HG02623 (cell line): ENCODE measurements around the gene RAI1.
A peak's percentile ranks its signal among the peaks of the same experiment; 100 is the strongest.

Source experiments
- ATAC-seq: cut with Tn5 transposase; IDR thresholded peaks from one replicate; pipeline ENCODE4 v1.9.1; 2021; ENCODE audit warnings: moderate library complexity; ENCODE audit not compliant: unreplicated experiment

The RAI1 gene

DNA sequence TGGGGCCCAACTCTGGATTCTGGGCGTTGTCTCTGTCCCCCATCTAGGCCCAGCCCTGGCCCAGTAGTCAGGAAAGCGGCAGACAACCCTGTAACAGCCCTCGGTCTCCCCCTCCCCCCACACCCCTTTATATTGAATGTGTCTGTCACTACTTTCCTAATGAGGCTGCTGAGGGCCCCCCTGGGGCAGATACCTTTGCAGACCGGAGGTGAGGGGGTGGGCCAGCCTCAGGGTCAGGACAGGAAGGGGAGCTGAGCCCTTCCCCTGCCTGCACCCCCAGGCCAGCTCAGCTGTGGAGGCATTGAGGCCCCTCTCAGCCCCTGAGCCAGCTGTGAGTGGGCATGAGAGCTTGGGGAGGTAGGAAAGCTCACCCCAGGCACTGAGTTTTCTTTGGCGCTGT, 17.1 kb downstream of the RAI1 start:
- ATAC-seq, result no peak

GRCh38 chr17:17698869-17699351, 17.7 kb downstream of the RAI1 start:
- no peak for ATAC-seq

DNA sequence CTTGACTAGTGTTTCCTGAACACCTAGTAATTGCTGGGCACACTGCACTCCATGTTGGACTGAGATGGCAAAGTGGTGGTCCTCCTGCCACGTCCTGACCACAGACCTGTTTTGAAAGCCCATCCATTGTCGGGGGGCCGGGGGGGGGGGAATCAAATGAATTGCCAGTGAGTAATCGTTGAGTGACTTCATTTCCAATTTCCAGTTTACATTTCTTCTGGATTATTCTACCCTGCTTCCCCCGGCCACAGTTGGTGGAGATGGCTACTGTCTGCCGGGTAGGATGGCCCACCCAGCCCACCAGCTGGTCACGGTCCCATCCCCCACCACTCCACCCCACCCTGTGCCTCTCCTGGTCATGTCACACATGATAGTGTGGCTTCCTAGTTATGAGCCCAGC, 18.2 kb downstream of the RAI1 start:
- ATAC-seq, result no peak

DNA sequence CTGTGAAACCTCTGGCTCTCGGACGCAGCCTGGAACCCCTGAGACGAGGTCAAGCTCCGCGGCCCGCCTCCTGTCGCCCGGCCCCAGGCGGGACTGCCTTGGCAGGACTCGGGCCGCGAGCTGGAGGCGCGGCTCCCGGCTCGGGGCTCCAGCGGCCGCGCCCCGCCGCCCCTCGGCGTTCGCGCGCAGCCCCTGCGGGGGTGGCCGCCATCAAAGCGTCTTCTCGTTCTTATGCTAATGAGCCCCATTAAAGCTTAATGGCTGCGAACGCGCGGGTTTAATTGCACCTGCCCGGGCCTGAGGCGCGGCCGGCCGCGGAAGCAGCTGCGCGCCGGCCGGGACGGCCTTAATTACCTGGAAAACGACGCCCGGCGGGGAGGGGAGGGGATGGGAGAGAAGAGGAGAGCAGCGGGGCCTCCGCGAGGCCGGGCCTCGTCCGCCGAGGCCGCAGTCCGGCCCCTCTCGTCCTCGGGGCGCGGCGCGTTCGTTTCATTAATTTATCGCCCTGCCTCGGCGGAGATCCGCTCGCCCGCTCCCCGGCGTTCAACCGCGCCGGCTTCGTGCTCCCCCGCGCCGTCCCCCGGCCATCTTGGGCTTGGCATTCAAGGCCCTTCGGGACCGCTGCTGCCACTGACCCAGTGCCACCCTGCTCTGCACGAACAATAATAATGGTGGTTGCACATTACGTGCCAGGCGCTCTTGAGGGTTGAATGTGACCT, 19.2 kb downstream of the RAI1 start:
- ATAC-seq, result no peak

- no peak for ATAC-seq
Observed at GRCh38 chr17:17701112-17701511, 19.9 kb downstream of the RAI1 start.

- ATAC-seq, result no peak
Observed at GRCh38 chr17:17701658-17702057, 20.4 kb downstream of the RAI1 start.

- ATAC-seq, result no peak
Observed at GRCh38 chr17:17702449-17703139, 21.3 kb downstream of the RAI1 start.

DNA sequence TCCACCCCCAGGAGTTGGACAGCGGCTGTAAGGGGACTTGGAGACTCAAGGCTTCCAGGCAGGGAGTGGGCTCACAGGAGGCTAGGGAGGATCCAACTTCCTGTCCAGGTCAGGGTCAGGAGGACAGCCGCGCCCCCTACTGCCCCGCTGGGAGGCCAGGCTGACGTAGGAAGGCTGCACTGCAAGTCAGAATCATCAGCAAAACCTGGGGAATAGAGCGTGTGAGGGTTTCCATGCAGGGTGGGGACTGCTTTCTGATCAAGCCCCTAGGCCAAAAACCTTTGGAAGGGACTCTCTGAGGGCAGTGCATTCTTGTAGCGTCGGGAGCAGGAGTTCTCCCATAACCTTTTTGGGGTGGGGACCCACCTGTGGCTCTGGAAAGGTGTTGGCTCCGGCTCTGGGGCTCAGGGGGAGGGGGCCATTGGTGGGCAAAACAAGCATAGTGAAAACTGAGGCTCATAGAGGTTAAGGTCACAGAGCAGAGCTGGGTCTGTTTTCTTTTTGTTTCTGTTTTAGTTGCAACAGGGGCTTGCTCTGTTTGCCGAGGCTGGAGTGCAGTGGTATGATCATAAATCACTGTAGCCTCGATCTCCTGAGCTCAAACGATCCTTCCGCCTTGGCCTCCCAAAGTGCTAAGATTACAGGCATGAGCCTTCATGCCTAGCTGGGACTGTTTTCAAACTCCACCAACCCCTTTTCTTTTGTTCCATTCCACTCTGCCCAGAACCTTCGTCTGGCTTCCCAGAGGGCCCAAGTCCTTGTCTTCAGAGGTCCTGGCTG, 22.1 kb downstream of the RAI1 start:
- no peak for ATAC-seq

- no peak for ATAC-seq
Observed at GRCh38 chr17:17704931-17705330, 23.7 kb downstream of the RAI1 start.

DNA sequence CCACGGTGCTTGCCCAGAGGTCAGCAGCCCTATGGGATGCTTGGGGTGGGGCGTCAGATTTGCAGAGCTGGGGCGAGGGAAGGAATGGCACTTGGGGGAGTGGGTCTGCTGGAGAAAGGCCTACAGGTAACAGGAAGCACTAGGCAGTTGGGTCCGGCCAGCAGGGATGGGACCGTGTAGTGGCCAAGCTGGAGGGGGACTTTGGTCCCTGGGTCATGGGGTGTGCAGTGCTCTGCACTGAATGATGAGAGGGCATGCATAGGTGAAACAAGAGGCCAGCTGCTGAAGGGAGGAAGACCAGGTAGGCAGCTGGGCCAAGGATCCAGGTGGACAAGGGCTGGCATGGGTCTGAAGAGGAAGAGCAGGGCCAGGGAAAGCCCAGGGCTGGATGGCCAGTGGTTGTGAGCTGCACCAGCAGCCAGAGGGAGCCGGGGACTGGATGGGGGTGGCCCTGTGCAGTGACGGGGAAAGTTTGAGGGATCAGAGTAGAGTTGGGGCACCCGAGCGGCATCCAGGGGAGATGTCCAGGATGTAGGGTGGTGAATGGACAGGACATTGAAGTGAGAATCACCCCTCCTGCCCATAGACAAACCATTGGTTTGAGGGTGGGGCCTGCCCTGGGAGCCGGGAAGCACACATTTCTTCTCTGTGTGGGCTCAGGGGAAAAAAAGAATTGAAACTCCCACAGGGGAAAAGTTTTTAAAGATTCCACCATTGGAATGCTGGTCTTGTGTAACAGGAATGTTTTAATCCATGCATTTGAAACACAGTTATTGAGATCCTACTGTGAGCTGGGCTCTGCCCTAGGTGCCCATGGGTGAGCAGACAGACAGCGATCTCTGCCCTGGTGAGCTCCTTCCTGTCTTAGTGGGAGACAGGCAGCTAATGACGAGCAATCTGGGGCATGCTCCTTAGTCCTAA, 25.1 kb downstream of the RAI1 start:
- no peak for ATAC-seq

GRCh38 chr17:17708295-17708694, 27.0 kb downstream of the RAI1 start:
- ATAC-seq, result no peak

DNA sequence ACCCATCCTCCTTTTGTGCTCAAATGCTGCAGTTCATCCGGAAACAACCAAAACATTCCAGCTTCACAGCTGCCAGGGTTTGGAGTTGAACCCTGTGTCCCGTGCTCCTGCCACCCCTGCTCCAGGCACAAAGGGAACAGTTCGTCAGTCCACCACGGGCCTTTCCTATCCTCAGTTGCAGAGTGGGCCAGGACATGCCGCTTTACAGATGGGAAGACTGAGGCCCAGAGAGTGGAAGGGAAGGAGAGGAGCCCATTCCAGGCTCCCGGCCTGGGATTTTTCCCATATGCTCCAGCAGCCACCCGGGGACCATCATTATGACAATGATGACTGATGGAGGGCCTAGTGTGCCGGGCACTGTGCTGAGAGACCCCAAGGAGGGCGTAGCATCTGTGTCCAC, 27.6 kb downstream of the RAI1 start:
- ATAC-seq, result no peak

DNA sequence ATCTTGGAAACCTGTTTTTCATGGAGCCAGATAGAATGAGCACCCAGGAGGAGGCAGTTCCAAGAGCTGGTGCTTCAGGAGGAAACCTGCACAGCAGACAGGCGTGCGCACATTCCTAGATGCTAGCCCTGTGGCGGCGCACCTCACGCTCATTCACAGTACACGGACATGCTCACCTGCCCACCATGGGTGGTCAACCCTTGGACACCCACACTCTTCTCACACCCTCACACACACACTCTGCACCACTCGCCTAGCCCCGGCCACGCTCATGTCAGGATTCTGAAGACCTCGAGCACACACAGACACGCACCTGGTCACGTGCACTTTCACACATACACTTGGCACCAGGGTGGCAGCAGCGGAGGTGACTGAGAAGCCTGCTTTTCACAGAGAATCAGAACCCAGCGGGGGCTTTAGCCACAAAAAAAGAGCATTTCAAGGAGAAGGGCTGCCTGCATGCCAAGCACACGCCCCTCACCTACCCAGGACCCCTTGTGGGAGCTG, 28.6 kb downstream of the RAI1 start:
- no peak for ATAC-seq

- no peak for ATAC-seq
Observed at GRCh38 chr17:17710355-17710727, 29.1 kb downstream of the RAI1 start.

- no peak for ATAC-seq
Observed at GRCh38 chr17:17710728-17711541, 29.7 kb downstream of the RAI1 start.

DNA sequence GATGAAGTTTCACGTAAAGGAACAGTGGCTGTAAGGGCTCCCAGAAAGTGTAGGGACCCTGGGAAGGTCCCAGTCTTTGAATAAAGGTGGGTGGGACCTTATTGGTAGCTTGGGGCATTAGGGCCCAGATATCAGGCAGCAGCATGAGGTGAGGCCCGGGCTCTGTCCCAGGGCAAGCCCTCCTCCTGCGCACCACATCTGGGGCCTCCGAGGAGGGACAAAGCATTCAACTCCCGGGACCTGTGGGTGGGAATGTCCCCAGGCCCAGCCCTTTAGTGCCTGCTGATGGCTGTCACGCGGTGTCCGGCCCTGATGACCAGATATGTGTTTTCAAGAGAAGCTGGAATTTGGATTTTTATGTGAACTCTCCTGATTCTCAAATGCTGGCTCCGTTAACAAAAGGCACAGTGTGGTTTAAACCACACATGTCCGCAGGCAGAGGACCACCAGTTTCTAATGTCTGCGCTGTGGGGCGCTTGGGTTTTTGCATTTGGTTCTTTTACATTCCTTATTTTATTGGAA, 30.4 kb downstream of the RAI1 start:
- ATAC-seq, result no peak

DNA sequence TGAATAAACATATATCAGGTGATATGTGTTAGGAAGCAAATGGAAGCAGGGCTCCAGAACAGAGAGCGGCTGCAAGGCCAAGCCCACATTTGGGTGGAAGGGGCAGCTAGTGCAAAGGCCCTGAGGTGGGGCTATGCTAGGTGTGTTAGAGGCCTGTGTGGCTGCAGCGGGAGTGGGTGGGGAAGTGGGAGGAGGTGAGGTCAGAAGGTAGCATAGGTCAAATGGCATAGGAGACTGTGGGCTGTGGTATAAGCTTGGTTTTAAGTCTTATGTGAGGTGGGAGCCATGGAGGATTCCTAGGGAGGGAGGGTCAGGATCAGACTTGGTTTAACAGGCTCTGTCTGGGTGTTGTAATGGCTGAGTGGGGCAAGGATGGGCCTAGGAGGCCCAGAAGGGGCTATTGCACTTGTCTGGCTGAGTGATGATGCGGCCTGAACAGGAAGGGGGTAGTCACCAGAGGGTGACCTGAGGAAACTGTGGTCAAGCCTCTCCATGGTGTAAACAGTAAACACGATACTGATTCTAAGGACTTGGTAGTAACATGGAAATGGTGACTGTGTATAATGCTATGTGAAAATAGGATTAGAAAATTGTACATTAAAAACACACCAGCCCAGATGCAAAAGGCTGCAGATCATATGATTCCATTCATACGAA, 31.1 kb downstream of the RAI1 start:
- peak; percentile 70 for ATAC-seq

DNA sequence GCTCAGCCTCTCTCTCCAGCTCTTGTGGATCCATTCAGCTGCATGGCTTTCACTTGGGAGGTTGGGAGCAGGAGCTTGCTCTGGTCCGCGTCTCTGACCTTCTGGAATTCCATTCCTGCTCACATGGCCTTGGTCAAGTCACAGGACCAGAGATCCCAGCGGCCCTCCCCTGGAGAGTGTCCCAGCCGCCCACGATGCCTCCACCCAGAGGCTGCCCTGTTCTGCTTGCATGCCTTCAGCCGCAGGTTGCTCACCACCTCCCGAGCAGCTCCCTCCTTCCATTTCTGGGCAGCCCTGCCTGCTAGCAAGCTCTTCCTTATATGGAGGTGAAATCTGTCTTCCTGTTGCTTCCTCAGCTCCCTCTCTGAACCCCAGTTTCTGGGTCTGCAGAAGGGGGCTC, 32.6 kb downstream of the RAI1 start:
- ATAC-seq, result no peak

GRCh38 chr17:17714261-17714866, 33.1 kb downstream of the RAI1 start:
- no peak for ATAC-seq
